GM18511 (cell line): ENCODE measurements around the gene CACNA1C.
"Not testable (repeated sequence)": the region's sequence is repeated elsewhere in the genome, so short reads cannot be mapped to it uniquely, and the experiment has no call there.

Source experiments
- ATAC-seq: cut with Tn5 transposase; IDR thresholded peaks from one replicate; pipeline ENCODE4 v1.9.1; 2021; ENCODE audit warnings: mild to moderate bottlenecking, moderate library complexity; ENCODE audit not compliant: unreplicated experiment

CACNA1C gene

GRCh38 chr12:2675776-2676175 lies 623.0 kb downstream of the CACNA1C start:
- no peak for ATAC-seq

- ATAC-seq = no peak
Measured at GRCh38 chr12:2677142-2677880, 624.5 kb downstream of the CACNA1C start.

- ATAC-seq = no peak
Measured at GRCh38 chr12:2678426-2678825, 625.6 kb downstream of the CACNA1C start.

- ATAC-seq = no peak
Measured at GRCh38 chr12:2679068-2679815, 626.5 kb downstream of the CACNA1C start.

- ATAC-seq = no peak
Measured at GRCh38 chr12:2679816-2680675, 627.3 kb downstream of the CACNA1C start.

GRCh38 chr12:2680676-2681039 lies 627.9 kb downstream of the CACNA1C start:
- no peak for ATAC-seq

- ATAC-seq = no peak
Measured at GRCh38 chr12:2681450-2682205, 628.8 kb downstream of the CACNA1C start.

- no peak for ATAC-seq
Measured at GRCh38 chr12:2682296-2683251, 629.8 kb downstream of the CACNA1C start.

GRCh38 chr12:2683283-2684025 lies 630.7 kb downstream of the CACNA1C start:
- no peak for ATAC-seq

- ATAC-seq = not testable (repeated sequence)
Measured at GRCh38 chr12:2684026-2684325, 631.2 kb downstream of the CACNA1C start.

GRCh38 chr12:2685620-2686279 lies 633.0 kb downstream of the CACNA1C start:
- ATAC-seq = not testable (repeated sequence)

- ATAC-seq = no peak
Measured at GRCh38 chr12:2686280-2686646, 633.5 kb downstream of the CACNA1C start.

- ATAC-seq = no peak
Measured at GRCh38 chr12:2687058-2687457, 634.3 kb downstream of the CACNA1C start.

- ATAC-seq = no peak
Measured at GRCh38 chr12:2687726-2688125, 634.9 kb downstream of the CACNA1C start.

- ATAC-seq = no peak
Measured at GRCh38 chr12:2688381-2688931, 635.7 kb downstream of the CACNA1C start.

GRCh38 chr12:2689393-2689792 lies 636.6 kb downstream of the CACNA1C start:
- ATAC-seq = no peak

GRCh38 chr12:2689879-2690278 lies 637.1 kb downstream of the CACNA1C start:
- ATAC-seq = no peak

- ATAC-seq = no peak
Measured at GRCh38 chr12:2690348-2691005, 637.7 kb downstream of the CACNA1C start.
